Smooth muscle cell of the brain vasculature (primary cell): ENCODE data around the gene NDFIP2.

Experiments used
- DNase-seq: peaks from one replicate; pipeline ENCODE4 v3.0.0-alpha.2; 2012; ENCODE audit warnings: low read depth, low spot score

NDFIP2 gene

DNA sequence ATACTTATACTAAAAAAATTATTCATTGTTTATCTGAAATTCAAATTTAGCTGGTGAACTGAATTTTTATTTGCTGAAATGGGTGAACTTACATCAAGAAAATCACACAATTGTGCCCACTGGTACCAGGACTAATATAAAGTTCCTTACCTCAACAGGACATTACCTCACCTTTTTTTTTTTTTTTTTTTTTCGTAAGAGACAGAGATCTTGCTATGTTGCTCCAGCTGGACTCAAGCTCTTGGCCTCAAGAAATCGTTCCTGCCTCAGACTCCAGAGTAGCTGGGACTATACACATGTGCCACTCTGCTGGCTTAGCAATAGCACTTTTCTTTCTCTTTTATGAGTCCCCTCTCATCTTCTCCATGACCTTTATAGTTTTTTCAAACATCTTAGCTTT, 22.5 kb upstream of the NDFIP2 start:
- DNase-seq, result no peak

DNA sequence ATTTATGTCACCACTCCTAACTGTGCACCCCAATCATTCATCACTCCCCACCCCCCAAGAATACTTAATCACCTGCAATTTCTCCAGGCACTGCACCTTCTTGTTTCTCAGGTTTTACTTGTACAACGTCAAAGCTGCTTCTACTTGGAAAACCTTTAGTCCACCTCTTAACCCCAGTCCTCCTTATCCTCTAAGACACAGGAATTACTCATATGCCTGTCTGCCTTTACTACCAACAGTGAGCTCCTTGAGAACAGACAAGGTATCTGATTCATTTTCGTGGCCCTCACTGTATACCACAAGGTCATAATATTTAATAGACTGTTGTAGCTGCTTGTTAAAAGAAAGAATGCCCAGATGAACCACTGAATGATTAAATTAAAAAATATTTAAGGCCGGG, 21.0 kb upstream of the NDFIP2 start:
- no peak for DNase-seq

DNA sequence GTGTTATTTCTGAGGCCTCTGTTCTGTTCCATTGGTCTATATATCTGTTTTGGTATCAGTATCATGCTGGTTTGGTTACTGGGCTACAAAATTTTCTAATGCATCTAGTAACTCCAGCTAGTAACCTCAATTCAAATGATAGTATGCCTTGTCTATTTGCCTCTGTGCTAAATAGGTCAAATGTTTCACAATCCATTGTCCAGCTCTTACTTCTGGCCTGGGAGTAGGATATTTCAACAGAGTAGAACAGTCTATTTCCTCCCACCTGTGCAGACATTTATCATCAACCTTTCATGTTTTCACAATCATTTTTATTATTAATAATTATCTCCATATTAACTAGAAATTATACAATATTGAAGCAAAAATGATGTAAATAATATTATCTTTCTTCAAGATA, 18.1 kb upstream of the NDFIP2 start:
- no peak for DNase-seq

DNA sequence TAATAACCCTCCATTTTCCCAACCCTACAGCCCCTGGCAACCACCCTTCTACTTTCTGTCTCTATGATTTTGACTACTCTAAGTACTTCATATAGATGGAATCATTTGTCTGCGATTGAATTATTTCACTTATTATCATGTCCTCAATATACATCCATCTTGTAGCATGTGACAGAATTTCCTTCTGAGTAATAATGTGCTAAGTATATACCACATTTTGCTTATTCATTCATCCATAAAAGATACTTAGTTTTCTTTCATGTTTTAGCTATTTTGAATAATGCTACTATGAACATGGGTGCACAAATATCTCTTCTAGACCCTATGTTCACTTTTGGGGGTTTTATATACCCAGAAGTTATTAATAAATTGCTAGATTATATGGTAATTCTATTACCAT, 17.4 kb upstream of the NDFIP2 start:
- no peak for DNase-seq

DNA sequence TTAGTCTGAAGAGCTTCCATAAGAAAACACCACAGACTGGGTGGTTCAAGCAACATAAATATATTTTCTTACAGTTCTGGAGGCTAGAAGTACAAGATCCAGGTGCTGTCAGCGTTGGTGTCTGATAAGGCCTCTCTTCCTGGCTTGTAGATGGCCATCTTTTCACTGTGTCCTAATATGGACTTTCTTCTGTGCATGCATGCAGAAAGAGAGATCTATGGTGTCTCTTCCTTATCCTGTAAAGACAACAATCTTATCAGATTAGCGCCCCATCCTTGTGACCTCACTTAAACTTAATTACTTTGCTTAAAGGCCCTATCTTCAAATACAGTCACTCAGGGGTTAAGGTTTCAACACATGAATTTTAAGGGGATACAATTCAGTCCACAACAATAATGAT, 14.1 kb upstream of the NDFIP2 start:
- DNase-seq, result no peak

DNA sequence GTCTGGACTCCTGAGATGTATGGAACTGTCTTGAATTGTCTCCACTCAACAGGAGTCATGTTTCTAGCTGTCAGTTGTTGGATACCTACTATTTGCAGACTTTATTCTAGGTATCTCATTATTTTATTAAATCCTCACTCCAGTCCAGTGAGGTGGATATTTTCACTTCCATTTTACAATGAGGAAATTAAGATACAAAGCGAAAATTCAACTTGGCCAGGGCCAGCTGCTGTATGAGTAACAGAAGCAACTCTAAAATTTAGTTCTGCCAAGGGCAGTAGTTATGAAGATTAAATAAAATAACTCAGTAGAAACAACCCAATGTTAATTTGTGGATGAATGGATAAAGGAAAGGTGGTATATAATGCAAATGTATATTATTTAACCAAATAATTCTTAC, 12.6 kb upstream of the NDFIP2 start:
- no peak for DNase-seq

DNA sequence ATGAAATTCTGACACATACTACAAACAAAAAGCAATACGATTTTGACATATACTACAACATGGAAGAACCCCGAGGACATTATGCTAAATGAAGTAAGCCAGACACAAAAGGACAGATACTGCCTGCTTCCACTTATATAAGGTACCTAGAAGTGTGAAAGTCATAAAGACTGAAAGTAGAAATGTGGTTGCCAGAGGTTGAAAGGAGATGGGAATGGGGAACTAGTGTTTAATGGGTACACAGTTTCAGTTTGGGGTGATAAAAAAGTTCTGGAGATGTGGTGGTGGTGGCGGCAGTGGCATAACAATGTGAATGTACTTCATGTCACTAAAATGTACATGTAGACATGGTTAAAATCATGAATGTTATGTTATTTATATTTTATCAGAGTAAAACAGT, 12.1 kb upstream of the NDFIP2 start:
- no peak for DNase-seq

DNA sequence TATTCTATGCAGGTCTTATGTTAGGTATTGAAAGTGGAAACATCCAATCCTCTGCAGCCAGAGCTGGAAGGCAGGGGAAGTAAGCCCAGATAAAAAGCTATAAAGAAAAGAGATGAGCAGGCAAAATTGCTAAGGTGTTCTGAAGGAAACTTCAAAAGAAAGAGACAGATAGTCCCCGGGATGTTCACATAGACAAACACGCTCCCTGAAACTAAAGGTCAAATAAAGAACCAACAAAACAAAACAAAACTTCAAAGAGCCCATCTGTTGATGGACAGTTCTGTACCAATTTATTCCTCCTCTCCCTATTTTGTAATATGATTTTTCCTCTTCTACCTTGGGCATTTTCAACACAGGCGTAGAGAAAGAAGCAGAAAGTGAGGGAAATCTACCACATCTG, 11.3 kb upstream of the NDFIP2 start:
- DNase-seq, result no peak

DNA sequence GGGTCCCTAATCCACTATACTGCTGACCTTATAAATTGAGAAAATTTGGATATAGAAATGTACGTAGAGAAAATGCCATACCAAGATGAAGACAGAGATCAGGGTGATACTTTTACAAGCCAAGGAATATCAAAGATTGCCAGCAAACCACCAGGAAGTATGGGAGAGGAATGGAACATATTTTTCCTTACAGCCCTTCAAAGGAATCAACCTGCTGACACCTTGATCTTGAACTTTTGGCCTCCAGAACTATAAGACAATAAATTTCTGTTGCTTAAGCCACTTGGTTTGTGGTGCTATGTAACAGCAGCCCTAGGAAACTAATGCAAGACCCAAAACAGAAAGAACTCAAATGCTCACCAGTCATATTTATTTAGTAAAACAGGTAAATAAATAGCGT, 10.3 kb upstream of the NDFIP2 start:
- no peak for DNase-seq

DNA sequence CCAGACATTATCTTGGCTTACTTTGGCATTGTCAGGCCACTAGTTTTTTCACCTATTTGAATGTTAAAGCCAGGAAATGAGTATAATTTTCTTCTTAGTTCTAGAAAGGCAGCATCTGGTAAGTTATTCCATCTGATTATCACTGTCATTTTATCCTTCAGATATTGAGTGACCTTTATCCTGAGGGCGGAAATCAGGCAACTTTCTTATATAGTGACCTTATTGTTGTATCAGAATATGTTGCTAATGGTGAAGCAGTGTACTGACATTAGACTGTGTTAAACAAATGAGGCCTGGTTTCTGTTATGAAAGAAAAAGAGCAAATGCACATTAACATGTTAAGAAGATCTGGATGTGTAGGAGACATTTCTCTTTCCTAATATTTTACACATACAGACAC, 5.4 kb upstream of the NDFIP2 start:
- no peak for DNase-seq

DNA sequence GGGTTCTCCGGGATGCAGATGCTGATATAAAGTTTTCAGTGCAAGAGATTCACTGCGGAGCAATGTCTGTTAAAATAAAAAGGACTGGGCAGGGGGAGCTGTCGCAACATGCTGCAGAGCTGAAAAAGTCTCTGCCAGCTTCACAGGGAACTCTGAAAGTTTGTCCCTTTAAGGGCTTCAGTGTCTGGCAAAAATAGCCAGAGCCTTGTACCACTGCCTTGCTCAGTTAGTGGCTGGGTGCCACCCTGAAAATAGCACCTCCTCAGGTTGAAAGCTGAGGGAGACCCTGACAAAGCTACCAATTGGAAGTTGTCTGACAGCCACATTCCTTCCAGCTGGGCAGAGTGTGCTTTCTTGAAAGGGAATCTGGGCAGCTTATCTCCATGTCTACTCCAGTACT, 3.0 kb upstream of the NDFIP2 start:
- DNase-seq, result no peak

DNA sequence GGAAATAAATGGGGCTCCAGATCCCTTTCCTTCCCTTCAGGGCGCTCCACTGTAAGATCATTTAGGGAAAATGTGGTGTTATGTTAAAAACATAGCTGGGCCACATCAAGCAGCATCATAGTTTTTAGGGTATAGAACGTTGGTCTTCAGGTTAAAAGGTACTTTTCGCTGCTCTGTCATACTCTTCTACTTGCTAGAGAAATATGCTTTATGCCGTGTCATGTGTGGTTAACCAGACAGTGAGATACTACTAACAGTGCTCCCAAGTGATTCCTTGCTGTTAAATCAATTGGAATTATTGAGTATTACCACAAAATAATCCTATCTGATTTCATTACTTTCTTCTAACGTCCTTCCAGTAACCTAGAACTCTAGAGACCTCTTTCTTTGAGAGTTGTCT, 1.1 kb upstream of the NDFIP2 start:
- no peak for DNase-seq

DNA sequence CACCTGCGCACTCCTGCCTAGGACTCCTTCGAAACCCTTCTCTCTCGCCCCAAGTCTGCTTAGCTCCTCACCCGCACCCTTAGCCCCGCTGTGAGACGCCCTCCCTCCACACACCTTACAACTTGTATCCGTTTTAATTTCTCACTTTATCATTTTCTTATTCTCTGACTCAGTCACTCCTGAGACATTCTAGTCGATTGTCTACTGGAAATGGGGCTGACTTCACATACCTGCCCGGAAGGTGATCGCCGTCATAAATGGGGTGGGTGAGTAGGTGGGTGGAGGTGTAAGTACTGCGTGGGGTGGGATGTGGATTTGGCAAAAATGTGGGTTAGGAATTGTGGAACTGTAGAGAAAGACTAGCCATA, 714 bp downstream of the NDFIP2 start:
- DNase-seq, result no peak

DNA sequence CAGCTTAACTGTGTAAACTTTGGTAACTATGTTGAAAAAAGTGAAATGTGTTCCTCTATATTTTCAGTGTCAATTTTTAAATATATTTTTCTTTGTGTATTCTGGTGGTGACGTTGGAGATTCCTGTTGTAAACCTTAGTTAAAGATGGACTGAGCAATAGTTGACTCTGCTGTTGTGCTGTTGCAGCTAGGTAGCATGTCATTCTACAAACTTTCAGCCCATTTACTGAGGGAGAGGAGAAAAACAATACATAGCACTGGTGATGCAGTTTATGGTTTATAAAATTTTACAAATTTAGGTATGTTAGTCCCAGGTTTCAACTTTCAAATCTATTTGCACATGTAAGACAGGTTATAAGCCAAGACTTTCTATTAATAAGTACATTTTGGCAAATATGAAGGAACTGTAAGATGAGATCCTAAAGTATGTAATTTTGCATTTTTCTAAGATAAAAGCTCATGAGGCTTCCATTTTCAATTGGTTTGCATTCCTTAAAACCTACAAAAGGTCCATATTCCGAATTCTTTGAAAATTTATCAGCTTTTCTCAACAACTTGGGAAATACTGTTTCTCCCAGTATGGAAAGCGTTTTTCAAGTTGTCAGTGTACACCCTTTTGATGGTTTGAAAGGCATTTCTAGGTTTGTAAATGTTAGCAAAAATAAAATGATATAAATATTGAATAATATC, 1.5 kb downstream of the NDFIP2 start:
- no peak for DNase-seq

DNA sequence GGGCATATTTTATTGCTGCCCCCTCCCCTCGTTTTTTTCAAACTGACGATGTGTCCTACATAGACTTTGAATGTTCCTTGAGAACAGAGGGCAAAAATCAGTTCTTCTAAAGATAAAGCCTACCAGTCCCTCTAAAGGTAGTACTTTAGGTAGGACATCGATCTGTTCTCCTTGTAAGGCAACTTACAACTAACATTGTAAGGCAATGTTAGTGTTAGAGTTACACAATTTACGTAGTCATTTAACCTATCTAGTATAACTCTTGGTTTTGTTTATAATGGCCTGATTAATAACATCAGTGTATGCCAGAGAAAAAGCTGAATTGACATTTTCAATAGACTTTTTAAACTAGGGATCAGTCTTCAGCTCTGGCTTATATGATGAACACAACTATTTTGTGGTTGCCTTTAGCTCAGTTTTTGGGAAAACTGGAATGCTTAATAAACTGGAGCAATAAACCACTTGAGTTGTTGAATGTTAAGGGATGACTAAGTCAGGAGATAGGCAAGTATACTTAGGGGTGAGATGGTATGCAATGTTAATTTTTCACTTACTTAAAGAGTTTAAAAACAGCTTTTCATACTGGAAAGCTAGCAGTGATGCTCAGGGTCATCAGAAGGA, 2.2 kb downstream of the NDFIP2 start:
- DNase-seq, result no peak

DNA sequence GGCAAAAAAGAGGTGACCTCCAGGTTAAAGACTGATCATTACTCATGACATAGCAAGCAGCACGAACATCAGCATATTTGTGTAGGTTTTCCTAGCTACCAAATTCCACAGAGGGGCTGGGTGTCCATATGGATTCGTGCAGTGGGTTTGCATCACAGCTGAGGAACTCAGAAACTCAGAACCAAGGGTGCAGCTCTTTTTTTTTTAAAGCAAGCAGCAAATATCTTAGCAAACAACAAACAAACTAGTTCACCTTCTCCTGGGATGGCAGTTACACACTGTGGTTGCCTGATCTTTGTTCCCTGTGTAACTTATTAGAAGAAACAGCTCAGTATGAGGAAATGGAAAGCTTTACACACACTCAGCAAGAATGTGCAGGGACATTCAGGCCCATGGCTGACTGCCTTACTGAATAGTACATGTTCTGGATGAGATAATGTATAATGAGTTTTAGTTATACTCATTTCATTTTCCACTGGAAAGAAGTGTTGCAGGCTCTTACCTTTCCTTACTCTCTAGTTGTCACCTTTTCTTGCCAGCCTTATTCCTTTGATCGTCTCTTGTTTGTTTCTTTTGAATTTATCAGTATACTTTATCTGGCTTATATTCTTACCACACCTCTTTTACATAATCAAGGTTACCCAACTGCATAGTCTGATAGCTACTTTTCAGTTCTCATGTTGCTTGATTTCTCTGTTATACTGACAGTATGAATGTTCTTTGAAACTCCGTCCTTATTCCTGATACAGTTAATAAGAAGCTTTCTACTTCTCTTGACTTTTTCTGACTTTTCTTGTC, 4.3 kb downstream of the NDFIP2 start:
- DNase-seq, result peak; percentile 20

DNA sequence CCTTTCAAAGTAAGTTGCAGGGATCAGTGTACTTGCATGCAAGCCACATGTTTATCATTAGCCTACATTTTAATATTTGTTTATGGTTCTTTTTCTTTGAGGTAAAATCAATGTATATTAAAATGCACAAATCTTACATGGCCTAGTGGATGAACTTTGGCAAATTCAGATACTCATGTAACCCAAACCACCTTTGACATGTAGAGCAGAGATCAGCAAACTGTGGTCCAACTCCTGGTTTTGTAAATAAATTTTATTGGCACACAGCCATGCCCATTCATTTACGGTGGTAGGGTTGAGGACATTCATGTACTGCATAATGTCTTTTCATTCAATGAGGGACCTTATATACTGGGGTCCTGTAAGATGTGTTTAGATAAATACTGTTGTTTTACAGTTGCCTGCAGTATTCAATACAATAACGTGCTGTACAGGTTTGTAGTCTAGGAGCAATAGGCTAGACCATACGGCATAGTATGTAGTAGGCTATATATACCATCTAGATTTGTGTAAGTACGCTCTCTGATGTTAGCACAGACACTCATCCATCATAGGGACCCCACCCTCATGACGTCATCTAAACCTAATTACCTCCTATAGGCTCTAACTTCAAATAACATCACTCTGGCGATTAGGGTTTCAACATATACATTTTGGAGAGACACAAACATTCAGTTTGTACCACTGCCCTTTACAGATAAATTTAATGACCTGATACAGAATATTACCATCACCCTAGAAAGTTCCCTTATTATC, 5.7 kb downstream of the NDFIP2 start:
- no peak for DNase-seq

DNA sequence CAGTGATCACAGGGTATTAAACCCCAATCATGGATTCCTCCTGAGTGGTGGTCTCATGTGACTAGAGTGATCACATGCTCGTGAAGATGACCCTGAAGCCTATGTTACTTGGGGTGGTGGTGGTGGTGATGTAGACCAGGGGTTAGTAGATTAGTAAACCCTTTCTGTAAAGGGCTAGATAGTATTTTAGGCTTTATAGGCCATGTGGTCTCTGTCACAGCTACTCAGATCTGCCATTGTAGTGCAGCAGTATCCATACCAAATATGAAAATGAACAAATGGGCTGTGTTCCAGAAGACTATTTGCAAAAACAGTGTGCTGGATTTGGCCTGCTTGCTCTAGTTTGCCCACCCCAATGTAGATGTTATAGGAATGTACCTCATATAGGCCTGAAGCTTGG, 9.4 kb downstream of the NDFIP2 start:
- DNase-seq, result no peak

DNA sequence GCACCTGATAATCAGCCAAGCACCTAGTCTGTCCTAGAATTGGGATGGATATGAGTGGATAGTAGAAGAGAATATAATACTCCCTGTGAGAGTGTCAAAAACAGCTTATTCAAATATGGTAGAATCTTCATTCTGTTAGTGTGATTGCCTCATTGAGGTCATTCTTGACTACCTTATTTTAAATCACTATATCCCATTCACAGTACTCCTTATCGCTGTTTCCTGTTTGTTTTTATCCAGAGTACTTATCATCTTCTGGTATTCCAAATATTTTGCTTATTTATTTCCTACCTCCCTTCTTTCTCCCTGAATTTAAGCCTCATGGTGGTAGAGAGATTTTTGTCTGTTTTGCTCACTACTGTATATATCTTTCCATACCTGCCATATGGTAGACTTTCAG, 9.9 kb downstream of the NDFIP2 start:
- no peak for DNase-seq

DNA sequence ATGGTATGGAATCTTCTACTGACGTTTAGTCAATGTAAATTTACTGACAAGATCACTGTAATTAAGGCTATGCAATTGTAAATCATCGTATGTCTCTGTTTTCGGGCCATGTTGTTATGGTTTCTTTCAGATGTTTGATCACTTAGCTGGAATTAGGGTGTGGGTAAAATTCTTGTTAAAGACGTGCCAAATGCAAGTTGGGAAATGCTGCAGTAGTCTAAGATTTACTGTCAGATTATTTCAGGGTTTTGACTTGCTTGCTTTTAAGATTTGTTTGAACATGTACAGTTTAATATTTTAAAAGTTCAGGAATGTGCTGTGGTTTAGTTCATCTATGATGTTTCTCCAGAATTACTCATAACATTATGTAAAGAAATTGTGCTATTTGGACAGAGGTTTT, 10.8 kb downstream of the NDFIP2 start:
- no peak for DNase-seq

DNA sequence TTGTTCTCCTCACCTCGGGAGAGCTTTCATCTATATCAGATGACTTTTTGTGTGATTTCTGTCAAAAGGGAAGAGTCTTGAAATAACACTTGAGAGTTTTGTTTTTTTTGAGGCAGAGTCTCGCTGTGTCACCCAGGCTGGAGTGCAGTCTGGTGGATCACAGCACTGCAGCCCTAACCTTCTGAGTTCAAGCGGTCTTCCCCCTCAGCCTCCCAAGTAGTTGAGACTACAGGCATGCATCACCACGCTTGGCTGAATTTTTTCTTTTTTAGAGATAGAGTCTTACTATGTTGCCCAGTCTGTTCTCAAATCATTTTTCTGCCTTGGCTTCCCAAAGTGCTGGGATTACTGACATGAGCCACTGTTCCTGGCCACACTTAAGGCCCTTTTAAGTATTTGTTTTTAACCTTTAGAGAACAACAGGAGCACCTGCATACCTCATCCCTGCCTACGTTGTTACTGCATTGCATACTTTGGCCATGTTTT, 11.4 kb downstream of the NDFIP2 start:
- DNase-seq, result no peak

DNA sequence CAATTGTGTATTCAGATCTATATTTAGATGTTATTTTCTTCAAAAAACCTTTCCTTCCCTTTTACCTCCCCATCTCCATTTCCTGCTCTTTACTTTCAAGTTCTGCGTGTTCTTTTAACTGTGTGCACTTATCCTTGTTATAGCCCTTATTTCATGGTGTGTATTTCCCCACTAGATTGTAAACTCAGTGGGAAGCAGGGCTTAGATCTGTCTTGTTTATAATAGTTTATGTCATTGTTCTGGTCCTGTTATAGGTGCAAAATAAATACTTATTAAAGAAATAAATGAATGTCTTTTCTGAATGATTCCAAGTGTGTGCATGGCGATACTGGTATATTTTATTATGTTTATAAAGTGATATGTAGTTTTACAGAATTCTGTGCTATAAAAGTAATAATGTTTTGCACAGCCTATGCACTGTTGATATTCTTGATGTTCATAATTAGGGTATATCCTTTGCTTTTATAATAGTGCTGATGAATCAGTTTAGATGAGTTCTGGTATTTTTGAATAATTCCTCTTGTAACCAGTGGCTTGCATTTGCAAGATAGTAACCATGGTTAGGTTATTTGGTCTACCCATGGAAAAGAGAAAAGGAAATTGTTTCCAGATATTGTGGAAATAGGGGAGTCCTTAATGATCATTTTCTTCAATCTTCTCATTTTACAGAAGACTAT, 12.1 kb downstream of the NDFIP2 start:
- DNase-seq, result no peak
